Measurements from ENCODE around the gene SERBP1.

Gene SERBP1

GRCh38 chr1:67371043-67371442 lies 59.2 kb downstream of the SERBP1 start:
- H3K4me3 ChIP-seq (ENCODE audit: low read depth, low read length) = no peak overlapping the region
- no peak for TF ChIP-seq CTCF (IDR thresholded peaks at IDR 0.05; ENCODE audit: low read depth, low read length, missing control alignments)
- DNase-seq (ENCODE audit: low read depth) = no peak

DNA sequence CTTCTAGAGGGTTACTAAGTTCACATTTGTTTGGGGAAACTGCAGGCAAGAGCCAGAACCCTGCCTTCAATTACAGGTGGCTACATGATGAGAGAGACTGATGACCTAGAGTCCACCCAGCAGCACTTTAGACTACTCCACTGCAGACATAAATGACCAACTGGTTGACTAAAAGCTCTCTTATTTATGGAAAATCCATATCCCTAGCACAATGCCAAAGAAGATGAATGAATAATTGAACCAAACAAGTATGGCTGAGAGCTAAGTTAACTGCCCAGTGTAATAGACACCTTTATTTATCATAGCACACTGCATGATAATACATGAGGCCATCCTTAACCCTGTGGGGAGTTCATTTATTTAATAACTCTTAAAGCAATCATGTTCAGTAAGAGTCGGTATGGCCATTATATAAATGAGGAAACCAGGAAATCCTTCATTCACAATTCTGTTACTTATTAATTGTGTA lies 62.1 kb downstream of the SERBP1 start:
- no peak for DNase-seq (ENCODE audit: low read depth)
- no peak for TF ChIP-seq CTCF (IDR thresholded peaks at IDR 0.05; ENCODE audit: low read depth, low read length, missing control alignments)
- H3K4me3 ChIP-seq (ENCODE audit: low read depth, low read length) = no peak overlapping the region

DNA sequence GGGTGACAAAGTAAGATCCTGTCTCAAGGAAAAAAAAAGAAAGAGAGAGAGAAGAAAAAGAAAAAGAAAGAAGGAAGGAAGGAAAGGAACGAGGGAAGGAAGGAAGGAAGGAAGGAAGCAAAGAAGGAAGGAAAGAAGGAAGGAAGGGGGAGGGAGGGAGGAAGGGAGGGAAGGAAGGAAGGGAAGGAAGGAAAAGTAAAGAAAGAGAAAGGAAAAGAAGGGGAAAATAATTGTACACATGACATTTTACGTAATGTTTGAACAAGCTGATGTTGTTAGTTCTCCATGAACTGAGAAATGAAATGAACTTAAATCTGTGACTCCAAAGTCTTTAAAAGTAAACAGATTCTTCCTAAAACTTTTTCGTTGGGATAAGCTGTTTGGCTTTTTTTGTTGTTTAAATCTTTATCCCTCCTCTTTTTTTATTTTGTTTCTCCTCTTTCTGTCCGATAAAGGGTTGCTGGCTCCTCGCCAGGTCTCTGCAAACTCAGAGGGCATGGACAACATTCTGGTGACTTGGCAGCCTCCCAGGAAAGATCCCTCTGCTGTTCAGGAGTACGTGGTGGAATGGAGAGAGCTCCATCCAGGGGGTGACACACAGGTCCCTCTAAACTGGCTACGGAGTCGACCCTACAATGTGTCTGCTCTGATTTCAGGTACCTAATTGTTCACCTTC lies 62.7 kb downstream of the SERBP1 start:
- no peak for DNase-seq (ENCODE audit: low read depth)
- no peak for TF ChIP-seq CTCF (IDR thresholded peaks at IDR 0.05; ENCODE audit: low read depth, low read length, missing control alignments)
- H3K4me3 ChIP-seq (ENCODE audit: low read depth, low read length) = no peak overlapping the region

DNA sequence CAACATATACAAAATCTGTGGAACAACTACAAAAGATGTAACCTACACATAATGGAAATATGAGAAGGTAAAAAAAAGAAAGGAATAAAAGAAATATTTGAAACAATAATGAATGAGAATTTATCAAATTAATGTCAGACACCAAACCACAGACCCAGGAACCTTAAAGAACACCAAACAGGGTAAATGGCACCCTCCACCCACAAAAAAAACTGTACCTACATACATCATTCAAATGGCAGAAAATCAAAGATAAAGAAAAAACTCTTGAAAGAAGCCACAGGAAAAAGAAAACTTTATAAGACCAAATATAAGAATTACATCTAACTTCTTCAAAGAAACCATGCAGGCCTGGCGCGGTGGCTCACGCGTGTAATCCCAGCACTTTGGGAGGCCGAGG lies 68.6 kb downstream of the SERBP1 start:
- no peak for DNase-seq (ENCODE audit: low read depth)
- no peak for TF ChIP-seq CTCF (IDR thresholded peaks at IDR 0.05; ENCODE audit: low read depth, low read length, missing control alignments)

GRCh38 chr1:67359592-67359991 lies 70.6 kb downstream of the SERBP1 start:
- TF ChIP-seq CTCF (IDR thresholded peaks at IDR 0.05; ENCODE audit: low read depth, low read length, missing control alignments) = no peak
- no peak for DNase-seq (ENCODE audit: low read depth)
- no peak overlapping the region for H3K4me3 ChIP-seq (ENCODE audit: low read depth, low read length)

More for the DNA sequence above, 68.6 kb downstream of the SERBP1 start:
- no peak overlapping the region for H3K4me3 ChIP-seq (ENCODE audit: low read depth, low read length)

All from GM12864 (cell line).